ENCODE results near the gene TPCN2.

Gene TPCN2

GRCh38 chr11:69039501-69039900 is 9.2 kb upstream of the TPCN2 start:
- DNase-seq (ENCODE audit: low read depth) = no peak

GRCh38 chr11:69040051-69040450 is 8.7 kb upstream of the TPCN2 start:
- DNase-seq (ENCODE audit: low read depth) = no peak

DNA sequence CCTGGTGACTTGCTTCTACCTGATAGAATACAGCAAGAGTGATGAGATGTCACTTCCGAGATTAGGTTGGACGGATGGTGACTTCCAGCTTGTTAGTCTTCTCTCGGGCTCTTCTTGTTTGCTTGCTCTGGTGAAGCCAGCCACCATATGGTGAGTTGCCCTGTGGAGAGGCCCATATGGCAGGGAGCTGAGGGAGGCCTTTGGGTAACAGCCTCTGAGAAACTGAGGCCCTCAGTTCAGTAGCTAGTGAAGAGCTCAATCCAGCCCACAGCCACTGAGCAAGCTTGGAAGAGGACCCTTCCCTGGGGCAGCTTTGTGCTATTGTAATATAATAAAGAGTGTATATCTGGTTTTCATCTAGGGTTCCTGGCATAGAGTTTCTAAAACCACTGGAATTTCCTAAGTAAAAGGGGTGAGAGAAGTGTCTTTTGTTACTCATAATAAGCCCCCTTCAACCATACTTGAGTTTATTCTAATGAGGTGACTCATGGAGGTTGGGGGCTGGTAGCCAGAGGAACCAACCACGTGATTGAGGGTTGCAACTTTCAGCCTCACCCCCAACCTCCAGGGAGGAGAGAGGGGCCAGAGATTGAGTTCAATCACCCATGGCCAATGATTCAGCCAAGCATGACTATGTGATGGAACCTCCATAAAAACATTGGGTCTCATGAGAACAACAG is 8.0 kb upstream of the TPCN2 start:
- peak; percentile 38 for DNase-seq (ENCODE audit: low read depth)

DNA sequence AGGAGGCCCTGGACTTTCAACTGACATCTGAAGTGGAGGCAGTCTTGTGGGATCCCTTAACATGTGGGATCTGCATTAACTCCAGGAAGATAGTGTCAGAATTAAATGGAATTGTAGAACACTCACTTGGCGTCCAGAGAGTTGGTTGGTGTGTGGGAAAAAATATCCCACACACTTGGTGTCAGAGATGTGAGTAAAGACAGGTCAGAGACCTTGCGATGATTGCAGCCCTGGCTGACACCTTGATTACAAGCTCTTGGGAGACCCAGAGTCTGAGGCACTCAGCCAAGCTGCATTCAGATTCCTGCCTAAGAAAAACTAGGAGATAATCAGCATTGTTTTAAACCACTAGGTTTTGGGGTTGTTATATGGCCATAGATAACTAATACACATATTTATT is 7.2 kb upstream of the TPCN2 start:
- DNase-seq (ENCODE audit: low read depth) = no peak

DNA sequence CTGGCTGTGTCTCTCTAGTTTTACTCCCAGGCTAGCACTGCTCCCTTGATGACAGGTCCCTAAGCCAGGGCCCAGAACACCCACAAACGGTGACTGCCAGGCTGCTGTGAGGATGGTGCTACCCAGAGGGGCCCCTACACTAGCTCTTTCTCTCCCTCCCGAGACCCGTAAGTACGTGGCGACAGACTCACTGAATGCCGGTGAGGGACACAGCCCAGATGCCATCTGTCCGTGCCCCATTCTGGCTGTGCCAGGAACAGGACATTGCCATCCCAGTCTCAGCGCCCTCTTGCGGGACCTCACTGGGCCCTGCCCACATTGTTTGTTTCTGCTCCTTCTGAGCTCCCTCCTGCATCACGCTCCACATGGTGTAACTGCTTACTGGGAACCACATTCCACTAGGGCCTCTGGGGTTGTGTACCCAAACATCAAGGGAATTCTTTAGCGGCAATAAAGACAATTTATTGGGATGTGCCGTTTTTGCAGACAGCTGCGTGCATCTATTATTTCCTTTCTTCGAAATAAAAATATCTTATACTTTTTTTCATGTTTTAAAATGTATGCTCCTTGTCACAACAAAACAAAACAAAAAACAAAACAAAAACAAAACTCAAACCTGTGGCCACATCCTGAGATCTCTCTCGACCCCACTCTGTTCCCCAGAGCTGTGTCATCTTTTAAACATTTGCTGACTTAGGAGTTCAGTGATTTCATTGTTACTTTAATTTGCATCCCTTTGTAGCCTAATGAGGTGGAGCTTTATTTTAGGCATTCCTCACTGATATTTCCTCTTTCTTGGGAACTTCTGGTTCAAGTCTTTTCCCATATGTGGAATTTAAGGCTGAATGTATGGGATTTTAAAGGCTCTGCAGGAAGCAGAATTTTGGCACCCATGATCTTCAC is 4.4 kb upstream of the TPCN2 start:
- DNase-seq (ENCODE audit: low read depth) = peak; percentile 19

GRCh38 chr11:69048031-69048693 is 570 bp upstream of the TPCN2 start:
- no peak for DNase-seq (ENCODE audit: low read depth)

- no peak for DNase-seq (ENCODE audit: low read depth)
Observed at GRCh38 chr11:69049490-69049867, 747 bp downstream of the TPCN2 start.

DNA sequence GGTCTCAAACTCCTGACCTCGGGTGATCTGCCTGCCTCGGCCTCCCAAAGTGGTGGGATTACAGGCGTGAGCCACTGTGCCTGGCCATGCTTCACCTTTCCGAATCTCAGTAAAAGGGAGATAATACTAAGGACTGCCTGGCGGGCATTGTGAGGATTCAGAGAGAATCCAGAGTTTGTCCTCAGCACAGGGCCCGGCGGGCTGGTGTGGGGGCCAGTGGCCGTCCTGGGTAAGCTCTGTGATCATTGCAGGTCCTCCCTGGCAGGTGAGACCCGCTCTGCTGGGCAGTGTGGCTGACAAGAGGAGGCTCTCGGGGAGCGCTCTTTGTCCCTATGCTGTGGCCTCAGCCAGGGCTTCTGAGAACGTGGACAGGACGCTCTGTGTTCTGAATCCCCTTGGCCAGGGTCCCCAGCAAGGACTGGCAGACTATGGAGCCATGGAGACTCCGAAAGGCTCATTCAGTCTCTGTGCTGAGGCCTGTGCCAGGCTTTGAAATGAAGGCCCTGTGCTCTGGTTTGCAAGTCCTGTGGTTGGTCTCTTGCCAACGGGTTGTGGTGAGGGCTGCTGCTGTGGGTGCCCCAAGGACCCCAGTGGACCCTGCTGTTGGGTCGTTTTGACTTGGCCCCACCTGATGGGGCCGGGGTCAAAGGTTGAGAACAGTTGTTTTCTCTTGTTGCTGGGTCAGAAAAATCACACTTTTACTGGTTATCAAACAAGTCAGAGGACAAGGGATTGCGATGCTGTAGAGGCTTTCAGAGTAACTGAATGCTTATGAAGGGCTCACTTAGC is 2.1 kb downstream of the TPCN2 start:
- DNase-seq (ENCODE audit: low read depth) = no peak

- no peak for DNase-seq (ENCODE audit: low read depth)
Observed at GRCh38 chr11:69051381-69052342, 2.9 kb downstream of the TPCN2 start.

DNA sequence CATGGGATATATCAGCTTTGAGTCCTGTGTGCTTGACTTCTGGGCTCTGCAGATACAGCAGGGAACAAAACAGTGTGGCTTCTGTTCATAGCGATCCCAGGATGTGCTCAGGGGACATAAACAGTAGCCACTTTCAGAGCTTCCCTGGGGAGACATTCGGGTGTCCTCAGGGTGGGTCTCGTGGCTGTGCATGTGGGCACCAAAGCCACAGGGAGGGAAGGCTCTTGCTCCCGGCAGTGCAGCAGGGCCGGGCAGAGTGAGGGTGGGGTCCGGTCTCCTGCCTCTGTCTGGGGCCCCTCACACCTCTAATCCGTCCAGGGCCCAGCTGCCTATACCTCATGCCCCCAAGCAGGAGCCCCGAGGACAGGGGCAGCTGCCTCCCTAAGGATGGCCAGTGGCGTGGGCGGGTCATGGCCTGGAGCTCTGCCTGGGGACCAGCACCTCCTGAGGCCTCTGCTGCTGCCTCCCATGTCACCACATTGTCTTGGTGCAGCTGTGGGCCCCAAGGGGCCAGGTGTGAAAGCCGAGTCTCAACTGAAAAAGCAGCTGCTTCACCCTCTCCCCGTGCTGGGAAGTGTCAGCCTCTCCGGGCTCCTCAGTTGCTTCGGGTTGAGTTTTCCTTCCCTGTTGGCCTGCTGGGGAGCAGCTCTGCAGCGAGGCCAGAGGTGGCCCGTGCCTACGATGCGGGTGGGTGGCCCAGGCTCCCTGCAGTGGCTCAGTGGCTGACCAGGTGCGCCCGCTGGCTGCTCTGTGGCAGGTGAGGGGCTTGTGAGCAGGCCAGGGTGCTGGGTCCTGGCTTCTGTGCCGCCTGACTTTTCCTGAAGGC is 3.8 kb downstream of the TPCN2 start:
- DNase-seq (ENCODE audit: low read depth) = no peak

DNA sequence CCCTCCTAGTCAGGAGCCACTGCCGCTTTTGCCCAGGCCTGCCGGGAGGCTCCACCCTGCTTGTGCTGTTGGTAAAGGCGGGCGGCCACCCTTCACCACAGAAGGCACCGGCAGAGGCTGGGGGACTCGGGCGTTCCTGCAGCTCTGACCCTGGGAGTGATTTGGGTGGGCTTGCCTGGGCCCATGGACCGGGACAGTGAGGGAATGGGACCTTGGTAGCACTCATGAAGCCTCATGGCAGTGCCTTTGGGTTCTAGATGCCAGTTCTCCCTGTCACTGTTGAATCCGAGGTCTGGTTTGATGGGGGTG is 4.4 kb downstream of the TPCN2 start:
- no peak for DNase-seq (ENCODE audit: low read depth)

- DNase-seq (ENCODE audit: low read depth) = no peak
Observed at GRCh38 chr11:69053546-69054396, 5.0 kb downstream of the TPCN2 start.

DNA sequence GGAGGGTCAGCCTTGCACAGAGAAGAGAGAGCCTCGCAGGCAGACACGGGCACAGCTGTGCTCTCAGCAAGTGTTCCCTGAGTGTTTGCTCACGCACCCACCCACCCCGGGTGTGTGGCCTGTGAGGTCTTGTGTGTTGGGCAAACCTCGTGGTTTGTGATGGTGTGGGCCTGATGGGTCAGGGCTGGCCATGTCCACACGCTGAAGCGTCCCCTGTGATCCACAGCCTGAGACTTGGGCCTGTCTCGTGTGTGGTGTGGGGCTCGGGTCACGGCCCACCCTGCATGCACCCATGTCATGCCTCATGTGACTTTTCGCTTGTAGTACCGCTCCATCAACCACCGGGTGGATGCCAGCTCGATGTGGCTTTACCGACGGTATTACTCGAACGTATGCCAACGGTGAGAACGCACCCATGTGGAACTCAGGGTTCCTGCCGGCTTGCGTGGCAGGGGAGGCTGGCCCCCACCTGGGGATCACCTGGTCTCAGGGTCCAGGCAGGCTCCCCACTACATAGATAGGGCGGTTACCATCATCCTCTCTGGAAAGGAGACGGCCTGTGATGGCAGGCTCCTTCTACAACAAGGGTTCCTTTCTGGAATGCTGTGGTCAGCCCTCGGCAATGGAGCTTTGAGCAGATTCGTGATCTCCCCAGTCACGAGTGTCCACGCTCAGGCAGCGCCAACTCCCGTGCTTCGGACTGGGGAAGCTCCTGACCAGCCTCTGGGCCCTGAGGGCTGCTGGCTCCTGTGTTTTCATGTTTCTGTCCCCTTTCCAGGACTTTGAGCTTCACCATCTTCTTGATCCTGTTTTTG is 5.9 kb downstream of the TPCN2 start:
- DNase-seq (ENCODE audit: low read depth) = no peak

DNA sequence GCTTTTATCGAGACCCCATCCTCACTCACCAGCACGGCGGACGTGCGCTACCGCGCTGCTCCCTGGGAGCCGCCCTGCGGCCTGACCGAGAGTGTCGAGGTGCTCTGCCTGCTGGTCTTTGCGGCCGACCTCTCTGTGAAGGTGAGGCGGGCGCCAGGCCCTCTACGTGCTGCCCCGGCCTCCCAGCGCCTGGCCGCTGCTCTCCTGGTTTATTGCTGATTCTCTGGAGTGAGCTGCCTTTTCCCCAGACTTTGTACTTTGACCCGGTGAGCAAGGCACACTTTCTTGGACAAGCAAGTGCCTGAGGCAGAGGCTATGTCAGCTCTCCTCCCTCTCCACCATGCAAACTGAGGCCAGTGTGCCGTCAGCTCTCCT is 6.5 kb downstream of the TPCN2 start:
- DNase-seq (ENCODE audit: low read depth) = no peak

DNA sequence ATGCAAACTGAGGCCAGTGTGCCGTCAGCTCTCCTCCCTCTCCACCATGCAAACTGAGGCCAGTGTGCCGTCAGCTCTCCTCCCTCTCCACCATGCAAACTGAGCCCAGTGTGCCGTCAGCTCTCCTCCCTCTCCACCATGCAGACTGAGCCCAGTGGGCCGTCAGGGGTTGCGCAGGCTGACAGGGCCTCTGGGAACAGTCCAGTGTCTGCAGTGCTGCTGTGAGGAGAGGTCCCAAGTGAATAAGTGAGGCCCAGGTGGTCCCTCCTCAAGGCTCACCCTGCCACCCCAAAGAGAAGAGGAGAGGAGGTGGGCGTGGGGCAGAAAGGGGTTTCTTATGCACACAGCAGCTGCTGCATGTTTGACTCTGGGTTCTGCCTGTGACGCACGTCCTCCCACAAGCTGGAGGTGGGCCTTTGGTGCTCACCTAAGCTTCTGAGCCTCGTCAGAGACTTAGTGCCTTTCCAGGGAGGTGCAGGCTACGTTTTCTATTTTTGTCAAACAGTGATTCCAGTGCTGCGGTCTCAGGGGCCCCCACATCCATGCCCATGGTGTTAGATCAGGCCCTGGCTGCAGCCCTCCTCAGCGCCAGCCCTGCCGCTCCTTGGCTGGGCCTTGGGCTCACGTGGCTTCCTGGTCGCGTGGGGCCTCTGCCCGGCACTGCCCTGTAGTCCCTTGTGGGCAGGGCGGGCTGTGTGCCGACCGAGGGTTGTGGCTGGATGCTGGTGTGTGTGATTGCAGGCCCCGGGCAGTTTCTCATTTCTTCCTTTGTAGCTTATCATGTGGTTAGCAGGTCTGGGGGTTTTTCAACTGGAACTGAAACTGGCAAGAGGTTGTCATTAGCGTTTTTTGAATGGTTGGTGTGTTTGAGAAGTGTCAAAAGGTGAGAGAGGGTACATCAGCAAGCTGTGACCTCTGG is 7.1 kb downstream of the TPCN2 start:
- no peak for DNase-seq (ENCODE audit: low read depth)

GRCh38 chr11:69057236-69057635 is 8.5 kb downstream of the TPCN2 start:
- DNase-seq (ENCODE audit: low read depth) = no peak

DNA sequence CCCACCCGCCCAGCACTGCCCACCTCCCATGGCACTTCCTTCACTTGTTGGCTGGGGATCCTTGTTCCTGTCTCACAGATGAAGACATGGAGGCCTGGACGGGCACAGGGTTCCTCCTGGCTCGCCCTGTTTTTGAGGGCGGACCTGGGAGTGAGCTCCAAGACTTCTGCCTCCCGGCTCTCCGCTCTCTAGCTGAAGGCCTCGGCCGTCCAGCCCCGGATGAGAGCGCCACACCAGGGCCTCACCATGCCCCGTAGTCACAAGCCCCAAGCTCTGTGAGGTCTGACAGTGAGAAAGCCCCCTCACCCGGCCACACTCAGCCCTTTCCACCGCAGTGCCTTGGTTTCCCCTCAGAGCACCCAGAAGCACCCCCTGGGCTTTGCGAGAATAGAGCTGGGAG is 9.1 kb downstream of the TPCN2 start:
- no peak for DNase-seq (ENCODE audit: low read depth)

Data from non-pigmented ciliary epithelial cell (primary cell).